Transverse colon (tissue), 4 donors: Measurements from ENCODE around the gene KDM1B. TPM values are rescaled to one million over a fixed set of nuclear protein-coding genes. Genes with fewer than 3 reads are reported as not detected.

Experiments used
- DNase-seq: peaks from one replicate; pipeline ENCODE4 v3.0.0-alpha.2; 2019
- H3K27ac ChIP-seq, 4 donors: fragments of 200-600 bp; sonication (generic); 2 replicates each; pipeline ENCODE4 v1.5.1; 2016 to 2018; ENCODE audit warnings: inconsistent platforms in 4 of 4
- H3K27me3 ChIP-seq: fragments of 200-600 bp; sonication (generic); 2 replicates; pipeline ENCODE4 v1.5.1; 2017; ENCODE audit warnings: inconsistent platforms
- H3K36me3 ChIP-seq, 4 donors: fragments of 200-600 bp; sonication (generic); 2 replicates each; pipeline ENCODE4 v1.5.1; 2017 to 2019; ENCODE audit warnings: inconsistent platforms in 4 of 4
- H3K4me1 ChIP-seq, 4 donors: fragments of 200-600 bp; sonication (generic); 2 replicates each; pipeline ENCODE4 v1.5.1; 2017 to 2020; ENCODE audit warnings: inconsistent platforms in 4 of 4
- H3K4me3 ChIP-seq, 4 donors: fragments of 200-600 bp; sonication (generic); 1 replicate in 1 of 4; 2 replicates in 3 of 4; pipeline versions ENCODE4 v1.5.1 to v1.6.1; 2017 to 2019; ENCODE audit warnings: inconsistent platforms in 4 of 4
- H3K9me3 ChIP-seq, 2 donors: fragments of 200-600 bp; sonication (generic); 2 replicates each; pipeline ENCODE4 v1.5.1; 2017 to 2019; ENCODE audit warnings: inconsistent platforms in 2 of 2
- EP300 ChIP-seq: sonication (generic); formaldehyde crosslinking; IDR thresholded peaks from one replicate; pipeline ENCODE4 v1.6.1; 2017; ENCODE audit warnings: antibody characterized with exemption, low read depth
- POLR2A ChIP-seq: fragments of 450-650 bp; IDR thresholded peaks from one replicate; pipeline ENCODE4 v1.6.1; 2016; ENCODE audit warnings: antibody characterized with exemption, mild to moderate bottlenecking, moderate library complexity
- POLR2AphosphoS5 ChIP-seq, 3 donors: sonication (generic); formaldehyde crosslinking; IDR thresholded peaks; one replicate each; pipeline ENCODE4 v1.6.1; 2016; ENCODE audit warnings: antibody characterized with exemption in 3 of 3
- WGBS, 2 donors: methylation state at CpG; one replicate each; pipeline ENCODE4 v1.1.5; 2018; ENCODE audit warnings: low coverage in 1 of 2; 5-methylcytosine and 5-hydroxymethylcytosine counted together
- in situ Hi-C, 4 donors: fragments of 200-750 bp; cut with MboI; loops; one replicate each; pipeline versions ENCODE4 v1.15.0 to v1.15.1; 2017; ENCODE audit warnings: low sequenced_read_pairs in 3 of 4, low pct_ligation_motif_present in 1 of 4, low pct_unique_long_range_greater_than_20kb in 1 of 4
- intact Hi-C: fragments of 100-400 bp; cut with DNase I; formaldehyde crosslinking; loops from one replicate; pipeline ENCODE4 v1.15.1; 2023; ENCODE audit warnings: low total_unique reads
- total RNA-seq, 4 donors: library from RNA; depleted of rRNA; stranded (reverse); fragments of >200 nt; gene quantifications; one replicate each; pipeline ENCODE4 v1.1.0, GENCODE V29; 2016
- TF ChIP-seq, protein P1 (sequence below), 5 experiments: fragments of 200-600 bp in 3 of 5; fragments of 450-650 bp in 2 of 5; sonication (generic) in 3 of 5; IDR thresholded peaks; 1 replicate in 2 of 5; 2 replicates in 3 of 5; pipeline ENCODE4 v1.5.1; 2016 to 2017; ENCODE audit warnings: antibody characterized with exemption in 5 of 5, inconsistent platforms in 3 of 5, mild to moderate bottlenecking in 2 of 5, moderate library complexity in 1 of 5

KDM1B gene
- total RNA-seq, 4 donors from 2014 or later, result 18.9 to 70.7 (median 40.0) TPM

DNA sequence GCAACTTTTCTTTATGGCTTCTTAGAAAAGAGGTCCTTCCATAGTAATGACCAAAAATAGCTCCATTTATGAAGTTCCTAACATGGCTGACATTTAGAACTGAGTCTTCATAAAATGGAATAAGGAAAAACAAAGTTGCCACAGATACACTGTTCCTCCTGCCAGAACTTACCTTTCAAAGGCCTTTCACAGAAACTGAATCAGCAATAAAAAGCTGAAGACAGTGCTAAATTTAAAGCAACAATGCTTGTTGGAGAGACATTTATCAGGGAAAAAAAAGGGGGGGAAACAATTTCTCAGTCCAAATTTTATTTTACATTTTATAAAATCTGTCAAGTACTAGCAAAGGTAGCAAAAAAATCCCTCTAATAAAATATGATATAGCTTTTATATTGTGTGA, 91.8 kb downstream of the KDM1B start:
- Histone ChIP-seq H3K4me3 (no peak overlapping the region), H3K4me1 (peaks cover 0 to 30% (median 9%) of the 10 kb centered on the region in 4 donors), H3K9me3 (no peaks in the 10 kb centered on the region), H3K27me3 (no peaks in the 10 kb centered on the region), H3K27ac (peak overlapping the region in 3 of 4 donors; percentile 2 to 43 (median 7)), H3K36me3 (peaks cover 0 to 17% (median 6%) of the 10 kb centered on the region in 4 donors)
- DNase-seq, result no peak
- intact Hi-C loops, result no loop called here
- in situ Hi-C loops, result no loop called here
- TF ChIP-seq POLR2AphosphoS5 (IDR thresholded peaks at IDR 0.05), result no peak
- TF ChIP-seq EP300, result no peak
- TF ChIP-seq POLR2A, result no peak
- TF ChIP-seq, protein P1, sequence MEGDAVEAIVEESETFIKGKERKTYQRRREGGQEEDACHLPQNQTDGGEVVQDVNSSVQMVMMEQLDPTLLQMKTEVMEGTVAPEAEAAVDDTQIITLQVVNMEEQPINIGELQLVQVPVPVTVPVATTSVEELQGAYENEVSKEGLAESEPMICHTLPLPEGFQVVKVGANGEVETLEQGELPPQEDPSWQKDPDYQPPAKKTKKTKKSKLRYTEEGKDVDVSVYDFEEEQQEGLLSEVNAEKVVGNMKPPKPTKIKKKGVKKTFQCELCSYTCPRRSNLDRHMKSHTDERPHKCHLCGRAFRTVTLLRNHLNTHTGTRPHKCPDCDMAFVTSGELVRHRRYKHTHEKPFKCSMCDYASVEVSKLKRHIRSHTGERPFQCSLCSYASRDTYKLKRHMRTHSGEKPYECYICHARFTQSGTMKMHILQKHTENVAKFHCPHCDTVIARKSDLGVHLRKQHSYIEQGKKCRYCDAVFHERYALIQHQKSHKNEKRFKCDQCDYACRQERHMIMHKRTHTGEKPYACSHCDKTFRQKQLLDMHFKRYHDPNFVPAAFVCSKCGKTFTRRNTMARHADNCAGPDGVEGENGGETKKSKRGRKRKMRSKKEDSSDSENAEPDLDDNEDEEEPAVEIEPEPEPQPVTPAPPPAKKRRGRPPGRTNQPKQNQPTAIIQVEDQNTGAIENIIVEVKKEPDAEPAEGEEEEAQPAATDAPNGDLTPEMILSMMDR (IDR thresholded peaks at IDR 0.05), result no peak

DNA sequence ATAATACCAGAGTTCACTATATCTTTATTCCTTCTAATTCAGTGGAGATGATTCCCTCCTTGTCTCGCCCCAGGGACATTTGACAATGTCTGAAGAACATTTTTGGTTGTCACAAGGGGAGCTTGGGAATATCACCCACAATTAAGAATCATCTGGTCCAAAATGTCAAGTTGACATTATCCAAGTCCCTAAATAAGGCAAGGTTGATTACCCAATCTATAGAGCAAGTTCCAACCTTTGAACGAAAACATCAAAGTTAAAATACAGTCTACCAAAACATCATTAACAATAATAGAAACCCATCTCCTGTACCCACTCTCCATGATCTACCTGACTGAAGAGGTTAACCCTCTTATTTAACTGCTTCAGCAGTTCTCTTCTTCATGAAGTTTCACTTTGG, 93.5 kb downstream of the KDM1B start:
- peaks cover 0 to 21% (median 9%) of the 10 kb centered on the region in 4 donors for H3K36me3 ChIP-seq

DNA sequence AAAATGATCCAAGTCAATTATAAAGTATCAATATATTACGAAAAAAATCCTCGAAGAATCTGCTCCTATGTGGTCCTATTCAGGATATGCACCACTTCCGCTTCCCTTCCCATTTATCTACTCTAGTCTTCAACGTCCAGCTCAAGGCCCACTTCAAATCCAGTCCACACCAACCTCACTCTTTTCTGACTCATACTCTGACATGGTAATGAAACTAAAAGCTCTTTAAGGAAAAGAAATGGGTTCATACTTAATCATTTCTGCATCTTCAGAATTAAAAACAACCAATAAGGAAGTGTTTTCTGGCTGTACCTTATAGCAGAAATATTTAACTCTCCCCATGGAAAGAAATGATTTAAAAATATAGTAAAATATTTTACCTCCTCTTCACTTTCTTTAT, 94.0 kb downstream of the KDM1B start:
- WGBS, 2 donors, result 85 to 90% methylated on average over 4 of the region's 4 CpGs
- intact Hi-C loops, result no loop called here
- DNase-seq, result no peak
- in situ Hi-C loops, result no loop called here
- H3K27me3 ChIP-seq, result no peaks in the 10 kb centered on the region
- H3K27ac ChIP-seq, result no peak overlapping the region
- no peak overlapping the region for H3K4me3 ChIP-seq
- H3K4me1 ChIP-seq, result peaks cover 0 to 22% (median 9%) of the 10 kb centered on the region in 4 donors
- H3K36me3 ChIP-seq, result peaks cover 0 to 22% (median 9%) of the 10 kb centered on the region in 4 donors
- no peaks in the 10 kb centered on the region for H3K9me3 ChIP-seq
- TF ChIP-seq, protein P1 (IDR thresholded peaks at IDR 0.05), result no peak
- no peak for TF ChIP-seq POLR2A
- no peak for TF ChIP-seq EP300
- no peak for TF ChIP-seq POLR2AphosphoS5 (IDR thresholded peaks at IDR 0.05)

More for the DNA sequence above, 93.5 kb downstream of the KDM1B start:
- Histone ChIP-seq H3K4me1 (peaks cover 0 to 22% (median 9%) of the 10 kb centered on the region in 4 donors), H3K27ac (no peak overlapping the region), H3K27me3 (no peaks in the 10 kb centered on the region), H3K4me3 (no peak overlapping the region), H3K9me3 (no peaks in the 10 kb centered on the region)
- in situ Hi-C loops (no loop called here), intact Hi-C loops (no loop called here)
- no peak for DNase-seq
- TF ChIP-seq, protein P1 (IDR thresholded peaks at IDR 0.05), result no peak
- TF ChIP-seq POLR2AphosphoS5 (IDR thresholded peaks at IDR 0.05) (no peak), EP300 (no peak), POLR2A (no peak)
- 73 to 93% methylated on average over 2 of the region's 2 CpGs for WGBS, 2 donors

DNA sequence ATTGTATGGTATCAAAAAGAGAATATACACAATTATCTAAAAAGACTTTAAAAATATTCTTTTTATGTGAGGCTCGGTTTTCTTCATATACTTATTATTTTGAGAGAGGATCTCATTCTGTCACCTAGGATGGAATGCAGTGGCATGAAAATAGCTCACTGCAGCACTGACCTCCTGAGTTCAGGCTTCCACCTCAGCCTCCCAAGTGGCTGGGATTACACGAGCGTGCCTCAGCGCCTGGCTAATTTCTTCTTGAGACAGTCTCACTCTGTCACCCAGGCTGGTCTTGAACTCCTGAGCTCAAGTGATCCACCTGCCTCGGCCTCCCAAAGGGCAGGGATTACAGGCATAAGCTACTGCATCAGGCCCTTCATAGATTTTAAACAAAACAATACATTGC, 98.4 kb downstream of the KDM1B start:
- DNase-seq, result no peak
- no peak overlapping the region for H3K4me3 ChIP-seq
- no peaks in the 10 kb centered on the region for H3K27me3 ChIP-seq
- no peaks in the 10 kb centered on the region for H3K9me3 ChIP-seq
- H3K4me1 ChIP-seq, result peaks cover 0 to 4% (median under 1%) of the 10 kb centered on the region in 4 donors
- H3K36me3 ChIP-seq, result peaks cover 0 to 51% (median 23%) of the 10 kb centered on the region in 4 donors
- intact Hi-C loops, result no loop called here
- in situ Hi-C loops, result no loop called here
- 79 to 95% methylated on average over 4 to 5 of the region's 5 CpGs for WGBS, 2 donors
- no peak overlapping the region for H3K27ac ChIP-seq
- TF ChIP-seq POLR2A (no peak), POLR2AphosphoS5 (IDR thresholded peaks at IDR 0.05) (no peak), EP300 (no peak)
- TF ChIP-seq, protein P1 (IDR thresholded peaks at IDR 0.05), result no peak
